K562 (cell line): ENCODE data around the gene SRCIN1. TPM values are rescaled to one million over a fixed set of nuclear protein-coding genes. Genes with fewer than 3 reads are reported as not detected.

Experiments
- ATAC-seq: fragments of 200-7000 bp; cut with Tn5 transposase; 3 replicates; pipeline ENCODE4 v1.9.1; 2020; ENCODE audit warnings: moderate library complexity
- BruUV-seq: library from RNA; stranded (reverse); fragments of 400-500 nt; replicated peaks from 2 replicates; lab custom pipeline; 2021; lab: Mats Ljungman, UMichigan
- CTCF ChIA-PET: fragments of 300-600 bp; formaldehyde crosslinking; extraction: SDS; loops from one replicate; lab custom pipeline; 2021; ENCODE audit warnings: low intra/inter-chr PET ratio; lab: Yijun Ruan, JAX
- POLR2A ChIA-PET: fragments of 300-600, 350-650 bp; sonication (Branson Sonifier 250); formaldehyde crosslinking; extraction: SDS; loops from one replicate; lab custom pipeline; 2021; ENCODE audit warnings: antibody characterized with exemption, inconsistent platforms; lab: Yijun Ruan, JAX
- DNase-seq, 4 experiments: peaks; one replicate each; pipeline versions ENCODE4 v3.0.0 to v3.0.0-alpha.2; 2011 to 2018; ENCODE audit warnings: low spot score in 3 of 4, mixed read lengths in 3 of 4; ENCODE audit errors: extremely low read depth in 1 of 4
- FAIRE-seq: peaks from 2 replicates; lab custom pipeline; 2011; peaks lifted over from hg19 to GRCh38; lab: Jason Lieb, UNC
- H2AFZ ChIP-seq: 2 replicates; pipeline ENCODE4 v1.6.0; 2011; ENCODE audit warnings: low read depth, low read length, control low read depth, inconsistent platforms
- H3K27ac ChIP-seq: fragments of 200-600 bp; 3 replicates; pipeline ENCODE4 v1.8.0; 2011; ENCODE audit warnings: low read depth, mild to moderate bottlenecking, control low read depth, inconsistent platforms, low read length, moderate library complexity, mixed read lengths; ENCODE audit errors: extremely low read depth
- H3K27me3 ChIP-seq, 2 experiments: fragments of 300-600 bp in 1 of 2; 2 replicates in 1 of 2; 3 replicates in 1 of 2; pipeline versions ENCODE4 v1.6.0 to v1.8.0; 2011; ENCODE audit warnings: inconsistent platforms in 2 of 2, low read length in 2 of 2, mild to moderate bottlenecking in 1 of 2, mixed read lengths in 1 of 2, moderate library complexity in 1 of 2; ENCODE audit not compliant: control insufficient read depth in 2 of 2, insufficient read depth in 2 of 2
- H3K36me3 ChIP-seq: fragments of 300-600 bp; 3 replicates; pipeline ENCODE4 v1.8.0; 2011; ENCODE audit warnings: mild to moderate bottlenecking, low read length, inconsistent platforms; ENCODE audit not compliant: control insufficient read depth, insufficient read depth
- H3K4me1 ChIP-seq, 2 experiments: fragments of 200-600 bp in 1 of 2; replicated peaks in 1 of 2; 2 replicates in 1 of 2; 3 replicates in 1 of 2; pipeline versions ENCODE4 v1.5.1 to v1.8.0; 2011; ENCODE audit warnings: inconsistent platforms in 2 of 2, low read length in 2 of 2, mild to moderate bottlenecking in 1 of 2, mixed read lengths in 1 of 2, moderate library complexity in 1 of 2; ENCODE audit not compliant: control insufficient read depth in 2 of 2, insufficient read depth in 2 of 2
- H3K4me2 ChIP-seq: 2 replicates; pipeline ENCODE4 v1.6.1; 2011; ENCODE audit warnings: low read length, control low read depth, inconsistent platforms, mixed read lengths; ENCODE audit not compliant: insufficient read depth
- H3K4me3 ChIP-seq: fragments of 200-600 bp; sonication (generic), shearing (Covaris generic); 2 replicates; pipeline ENCODE4 v1.5.1; 2016; ENCODE audit warnings: control low read depth, inconsistent platforms
- H3K79me2 ChIP-seq: fragments of 200-600 bp; 3 replicates; pipeline ENCODE4 v1.8.0; 2011; ENCODE audit warnings: low read length, inconsistent platforms; ENCODE audit not compliant: control insufficient read depth, insufficient read depth
- H3K9ac ChIP-seq, 2 experiments: 2 replicates each; pipeline versions ENCODE4 v1.6.0 to v1.6.1; 2011; ENCODE audit warnings: low read depth in 2 of 2, low read length in 2 of 2, control low read depth in 1 of 2, inconsistent platforms in 1 of 2, mild to moderate bottlenecking in 1 of 2, mixed read lengths in 1 of 2; ENCODE audit not compliant: insufficient read depth in 1 of 2
- H3K9me1 ChIP-seq: one replicate; pipeline ENCODE4 v1.6.0; 2011; ENCODE audit warnings: inconsistent platforms, mild to moderate bottlenecking, low read length, moderate library complexity; ENCODE audit not compliant: control insufficient read depth, insufficient read depth
- H3K9me3 ChIP-seq: replicated peaks from 2 replicates; pipeline ENCODE4 v1.5.1; 2011; ENCODE audit warnings: low read depth, low read length, inconsistent platforms; ENCODE audit not compliant: control insufficient read depth, insufficient read depth
- H4K20me1 ChIP-seq: replicated peaks from 2 replicates; pipeline ENCODE4 v1.6.1; 2011; ENCODE audit warnings: low read length, inconsistent platforms, mixed read lengths; ENCODE audit not compliant: control insufficient read depth, insufficient read depth
- ATF3 ChIP-seq, 2 experiments: fragments of 450-650 bp in 1 of 2; sonication (generic) in 1 of 2; formaldehyde crosslinking in 1 of 2; IDR thresholded peaks in 1 of 2; conservative IDR thresholded peaks in 1 of 2; 2 replicates each; pipeline versions ENCODE4 v1.6.1 to v1.8.1; 2016 to 2023; ENCODE audit warnings: mild to moderate bottlenecking in 2 of 2, moderate library complexity in 2 of 2, inconsistent platforms in 1 of 2, missing genetic modification reagents in 1 of 2
- ATF7 ChIP-seq: fragments of 450-650 bp; IDR thresholded peaks from 2 replicates; pipeline ENCODE4 v1.7.1; 2014; ENCODE audit warnings: mild to moderate bottlenecking, moderate library complexity
- CAMTA2 ChIP-seq: fragments of 250-450 bp; sonication (Bioruptor Pico); conservative IDR thresholded peaks from 2 replicates; pipeline ENCODE4 v1.5.1; 2022
- ETV1 ChIP-seq: fragments of 450-650 bp; conservative IDR thresholded peaks from 2 replicates; pipeline ENCODE4 v1.6.1; 2016; ENCODE audit warnings: missing genetic modification characterization, control low read depth, low read depth, missing compliant biosample characterization
- FOXP4 ChIP-seq: sonication (generic); formaldehyde crosslinking; IDR thresholded peaks from 2 replicates; pipeline ENCODE4 v1.8.0; 2022; ENCODE audit warnings: mild to moderate bottlenecking, missing genetic modification reagents, borderline replicate concordance
- GTF3C2 ChIP-seq: IDR thresholded peaks from 3 replicates; pipeline ENCODE4 v1.6.1; 2011; ENCODE audit warnings: borderline replicate concordance, mild to moderate bottlenecking, moderate library complexity; ENCODE audit not compliant: insufficient read length; ENCODE audit errors: extremely low read depth
- NEUROD1 ChIP-seq: fragments of 150-350 bp; IDR thresholded peaks from 2 replicates; pipeline ENCODE4 v1.6.1; 2014; ENCODE audit warnings: borderline replicate concordance, low read length, low read depth; ENCODE audit not compliant: partially characterized antibody
- POLR2A ChIP-seq: fragments of 450-650 bp; conservative IDR thresholded peaks from 2 replicates; pipeline ENCODE4 v1.6.1; 2016
- SLC30A9 ChIP-seq: fragments of 250-450 bp; sonication (Bioruptor Pico); IDR thresholded peaks from 2 replicates; pipeline ENCODE4 v1.8.0; 2022; ENCODE audit warnings: mild to moderate bottlenecking, moderate library complexity
- SMAD3 ChIP-seq: fragments of 450-650 bp; formaldehyde crosslinking; conservative IDR thresholded peaks from 2 replicates; pipeline ENCODE4 v1.4.0; 2020; ENCODE audit warnings: mild to moderate bottlenecking
- WGBS: fragments of 100-300 bp; shearing (Covaris generic); methylation state at CpG from one replicate; pipeline ENCODE4 v1.1.6; 2016; ENCODE audit warnings: low coverage, mixed read lengths; ENCODE audit not compliant: insufficient coverage; ENCODE audit errors: missing lambda C conversion rate; 5-methylcytosine and 5-hydroxymethylcytosine counted together
- in situ Hi-C: fragments of 300-500 bp; cut with MboI; formaldehyde crosslinking; loops from 4 replicates; pipeline ENCODE4 v1.15.0; 2018; ENCODE audit warnings: inconsistent platforms, mixed read lengths
- intact Hi-C: fragments of 100-400 bp; cut with micrococcal nuclease; formaldehyde crosslinking; loops from 2 replicates; pipeline ENCODE4 v1.14.2; 2022
- polyA plus RNA-seq, 8 experiments: library from polyadenylated mRNA; depleted of rRNA in 4 of 8; stranded (reverse) in 5 of 8; unstranded in 3 of 8; fragments of >200 nt; fragmentation: Nextera tagmentation in 2 of 8; fragmentation: Illumina TruSeq in 1 of 8; extraction: Ambion mirVana in 2 of 8; extraction: Trizol in 1 of 8; gene quantifications; 2 replicates each; pipeline versions ENCODE4 v1.2.1 to v1.2.3, GENCODE V29; 2011 to 2014; ENCODE audit warnings: inconsistent platforms in 1 of 8, missing spikeins in 1 of 8
- total RNA-seq, 7 experiments: library from RNA; depleted of rRNA in 6 of 7; stranded (reverse); fragments of >200 nt in 6 of 7; fragmentation: Illumina TruSeq in 2 of 7; extraction: Trizol in 2 of 7; gene quantifications; 2 replicates each; pipeline versions ENCODE4 v1.2.1 to v1.2.3, GENCODE V29; 2011 to 2021; ENCODE audit warnings: low replicate concordance in 1 of 7

The SRCIN1 gene
- total and polyA plus RNA-seq, 9 of the 15 experiments (the other 6 are each of a cell fraction or from before 2014, with no cell fraction given) = 0.09 to 0.33 (median 0.13) TPM; not detected in 6

GRCh38 chr17:38613525-38613980 is 7.8 kb upstream of the SRCIN1 start:
- Histone ChIP-seq H3K9ac (no peak overlapping the region), H4K20me1 (no peaks in the 10 kb centered on the region), H3K27me3 (peaks cover 29 to 75% of the 10 kb centered on the region in 2 experiments), H3K4me1 (no peaks in the 10 kb centered on the region; a peak in 1 of 5 replicates), H3K9me3 (peaks cover 5% of the 10 kb centered on the region), H3K4me3 (no peak overlapping the region), H2AFZ (no peak overlapping the region), H3K36me3 (no peaks in the 10 kb centered on the region), H3K79me2 (no peaks in the 10 kb centered on the region), H3K4me2 (no peak overlapping the region), H3K9me1 (no peaks in the 10 kb centered on the region), H3K27ac (no peak overlapping the region)
- in situ Hi-C loops = no loop called here
- POLR2A ChIA-PET = interaction anchor here (0.6 kb wide), 1 partner anchor 79 kb away, joined by 3 read pairs; no protein-coding TSS in a partner anchor
- DNase-seq (no peak), ATAC-seq (no peak), FAIRE-seq (no peak)
- BruUV-seq = no TSS peak
- CTCF ChIA-PET = no interaction called here
- 0% methylated on average over 2 of the region's 2 CpGs for WGBS
- TF ChIP-seq FOXP4 (no peak), SLC30A9 (no peak), SMAD3 (CRISPR knock-in tag) (no peak), NEUROD1 (no peak), GTF3C2 (no peak), POLR2A (no peak), ATF7 (no peak), ETV1 (tag) (no peak), ATF3 (IDR thresholded peaks at IDR 0.05) (no peak), ATF3 (CRISPR knock-in tag; conservative IDR thresholded peaks at IDR 0.05) (no peak), CAMTA2 (no peak)
- intact Hi-C loops = no loop called here
